Loucy (cell line): ENCODE results near the gene TBP.
"Not testable (repeated sequence)": the region's sequence is repeated elsewhere in the genome, so short reads cannot be mapped to it uniquely, and the experiment has no call there.

Experiments used
- H2AFZ ChIP-seq: fragments of 200-600 bp; sonication (generic); 2 replicates; pipeline ENCODE4 v1.6.0; 2016; ENCODE audit warnings: antibody characterized with exemption, mild to moderate bottlenecking, low read length, moderate library complexity
- H3F3A ChIP-seq: fragments of 200-600 bp; 2 replicates; pipeline ENCODE4 v1.6.0; 2016; ENCODE audit warnings: antibody characterized with exemption, low read depth, mild to moderate bottlenecking
- H3K27me3 ChIP-seq: fragments of 200-600 bp; sonication (generic); 2 replicates; pipeline ENCODE4 v1.6.1; 2014; ENCODE audit warnings: low read length, mild to moderate bottlenecking; ENCODE audit not compliant: insufficient read depth, poor library complexity, severe bottlenecking
- H3K36me3 ChIP-seq: fragments of 200-600 bp; sonication (generic); 2 replicates; pipeline ENCODE4 v1.6.1; 2016; ENCODE audit warnings: low read length; ENCODE audit not compliant: insufficient read depth
- H3K4me1 ChIP-seq: fragments of 200-600 bp; sonication (generic); 2 replicates; pipeline ENCODE4 v1.5.1; 2014; ENCODE audit warnings: low read length, mild to moderate bottlenecking; ENCODE audit not compliant: insufficient read depth, poor library complexity, severe bottlenecking
- H3K4me2 ChIP-seq: fragments of 200-600 bp; sonication (generic); 2 replicates; pipeline ENCODE4 v1.6.0; 2014; ENCODE audit warnings: antibody characterized with exemption, low read length, low read depth, mild to moderate bottlenecking; ENCODE audit not compliant: poor library complexity, severe bottlenecking
- H3K4me3 ChIP-seq: fragments of 200-600 bp; sonication (generic); 2 replicates; pipeline ENCODE4 v1.5.1; 2014; ENCODE audit warnings: low read length, mild to moderate bottlenecking, mixed read lengths; ENCODE audit not compliant: poor library complexity, severe bottlenecking
- H3K79me2 ChIP-seq: fragments of 200-600 bp; sonication (generic); 2 replicates; pipeline ENCODE4 v1.6.1; 2014; ENCODE audit warnings: low read length; ENCODE audit not compliant: insufficient read depth
- H3K9ac ChIP-seq: fragments of 200-600 bp; sonication (generic); 2 replicates; pipeline ENCODE4 v1.6.0; 2014; ENCODE audit warnings: mild to moderate bottlenecking, low read depth, low read length, moderate library complexity; ENCODE audit not compliant: poor library complexity, severe bottlenecking
- H3K9me2 ChIP-seq: fragments of 200-600 bp; sonication (generic); replicated peaks from 2 replicates; pipeline ENCODE4 v1.6.1; 2016; ENCODE audit warnings: low read depth, low read length, mixed read lengths
- H3K9me3 ChIP-seq: fragments of 200-600 bp; sonication (generic); 2 replicates; pipeline ENCODE4 v1.6.1; 2014; ENCODE audit warnings: mild to moderate bottlenecking, antibody characterized with exemption, low read length, low read depth; ENCODE audit not compliant: insufficient read depth
- H4K20me1 ChIP-seq: fragments of 200-600 bp; sonication (generic); 2 replicates; pipeline ENCODE4 v1.6.0; 2014; ENCODE audit warnings: antibody characterized with exemption, low read length, mild to moderate bottlenecking; ENCODE audit not compliant: insufficient read depth, poor library complexity, severe bottlenecking
- EZH2phosphoT487 ChIP-seq: fragments of 200-600 bp; IDR thresholded peaks from 2 replicates; pipeline ENCODE4 v1.6.1; 2018; ENCODE audit warnings: antibody characterized with exemption, mild to moderate bottlenecking, moderate library complexity, borderline replicate concordance
- TF ChIP-seq, protein P1 (sequence below): fragments of 200-600 bp; sonication (generic); conservative IDR thresholded peaks from 2 replicates; pipeline ENCODE4 v1.5.1; 2014; ENCODE audit warnings: mild to moderate bottlenecking, antibody characterized with exemption, low read length

TBP gene

GRCh38 chr6:170523256-170524171 is 30.7 kb upstream of the TBP start:
- Histone ChIP-seq H3K4me1 (peaks cover 33% of the 10 kb centered on the region), H3K9ac (peak overlapping the region; percentile 13), H4K20me1 (no peaks in the 10 kb centered on the region), H2AFZ (no peak overlapping the region), H3K36me3 (no peaks in the 10 kb centered on the region), H3K79me2 (no peaks in the 10 kb centered on the region), H3K9me2 (no peaks in the 10 kb centered on the region), H3K9me3 (no peaks in the 10 kb centered on the region), H3K4me2 (peak overlapping the region; percentile 41), H3K4me3 (no peak overlapping the region), H3K27me3 (no peaks in the 10 kb centered on the region), H3F3A (no peaks in the 10 kb centered on the region)
- TF ChIP-seq, protein P1, sequence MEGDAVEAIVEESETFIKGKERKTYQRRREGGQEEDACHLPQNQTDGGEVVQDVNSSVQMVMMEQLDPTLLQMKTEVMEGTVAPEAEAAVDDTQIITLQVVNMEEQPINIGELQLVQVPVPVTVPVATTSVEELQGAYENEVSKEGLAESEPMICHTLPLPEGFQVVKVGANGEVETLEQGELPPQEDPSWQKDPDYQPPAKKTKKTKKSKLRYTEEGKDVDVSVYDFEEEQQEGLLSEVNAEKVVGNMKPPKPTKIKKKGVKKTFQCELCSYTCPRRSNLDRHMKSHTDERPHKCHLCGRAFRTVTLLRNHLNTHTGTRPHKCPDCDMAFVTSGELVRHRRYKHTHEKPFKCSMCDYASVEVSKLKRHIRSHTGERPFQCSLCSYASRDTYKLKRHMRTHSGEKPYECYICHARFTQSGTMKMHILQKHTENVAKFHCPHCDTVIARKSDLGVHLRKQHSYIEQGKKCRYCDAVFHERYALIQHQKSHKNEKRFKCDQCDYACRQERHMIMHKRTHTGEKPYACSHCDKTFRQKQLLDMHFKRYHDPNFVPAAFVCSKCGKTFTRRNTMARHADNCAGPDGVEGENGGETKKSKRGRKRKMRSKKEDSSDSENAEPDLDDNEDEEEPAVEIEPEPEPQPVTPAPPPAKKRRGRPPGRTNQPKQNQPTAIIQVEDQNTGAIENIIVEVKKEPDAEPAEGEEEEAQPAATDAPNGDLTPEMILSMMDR = no peak
- no peak for TF ChIP-seq EZH2phosphoT487

GRCh38 chr6:170524172-170524502 is 30.0 kb upstream of the TBP start:
- no peak for TF ChIP-seq EZH2phosphoT487
- TF ChIP-seq, protein P1 = no peak

GRCh38 chr6:170525795-170526194 is 28.4 kb upstream of the TBP start:
- no peaks in the 10 kb centered on the region for H4K20me1 ChIP-seq
- no peaks in the 10 kb centered on the region for H3F3A ChIP-seq
- H3K9me3 ChIP-seq = no peaks in the 10 kb centered on the region
- no peaks in the 10 kb centered on the region for H3K27me3 ChIP-seq
- no peak overlapping the region for H3K9ac ChIP-seq
- no peaks in the 10 kb centered on the region for H3K79me2 ChIP-seq
- H3K4me1 ChIP-seq = peaks cover 33% of the 10 kb centered on the region
- H3K9me2 ChIP-seq = no peaks in the 10 kb centered on the region
- TF ChIP-seq EZH2phosphoT487 = no peak
- TF ChIP-seq, protein P1 = no peak
- H3K4me2 ChIP-seq = no peak overlapping the region
- no peak overlapping the region for H3K4me3 ChIP-seq
- no peak overlapping the region for H2AFZ ChIP-seq
- H3K36me3 ChIP-seq = no peaks in the 10 kb centered on the region

More at GRCh38 chr6:170524172-170524502, 30.0 kb upstream of the TBP start:
- no peaks in the 10 kb centered on the region for H3K36me3 ChIP-seq
- no peaks in the 10 kb centered on the region for H4K20me1 ChIP-seq
- no peaks in the 10 kb centered on the region for H3K9me2 ChIP-seq
- peaks cover 33% of the 10 kb centered on the region for H3K4me1 ChIP-seq
- no peaks in the 10 kb centered on the region for H3F3A ChIP-seq
- peak overlapping the region; percentile 41 for H3K4me2 ChIP-seq
- no peak overlapping the region for H3K4me3 ChIP-seq
- H3K9ac ChIP-seq = no peak overlapping the region
- H3K9me3 ChIP-seq = no peaks in the 10 kb centered on the region
- H3K79me2 ChIP-seq = no peaks in the 10 kb centered on the region
- H3K27me3 ChIP-seq = no peaks in the 10 kb centered on the region
- H2AFZ ChIP-seq = no peak overlapping the region

DNA sequence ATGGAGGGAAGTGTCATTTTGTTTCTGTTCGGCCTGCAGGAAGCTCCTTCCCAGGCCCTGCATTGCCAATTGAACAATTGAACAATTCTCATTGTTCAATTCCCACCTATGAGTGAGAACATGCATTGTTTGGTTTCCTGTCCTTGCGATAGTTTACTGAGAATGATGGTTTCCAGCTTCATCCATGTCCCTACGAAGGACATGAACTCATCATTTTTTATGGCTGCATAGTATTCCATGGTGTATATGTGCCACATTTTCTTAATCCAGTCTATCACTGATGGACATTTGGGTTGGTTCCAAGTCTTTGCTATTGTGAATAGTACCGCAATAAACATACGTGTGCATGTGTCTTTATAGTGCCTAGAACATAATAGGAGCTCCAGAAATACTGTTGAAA is 26.2 kb upstream of the TBP start:
- H3K27me3 ChIP-seq, H3K79me2 ChIP-seq, H3K36me3 ChIP-seq, H4K20me1 ChIP-seq, H2AFZ ChIP-seq, H3K9me3 ChIP-seq, H3K4me2 ChIP-seq, H3K9me2 ChIP-seq, H3K4me3 ChIP-seq, H3K9ac ChIP-seq, H3F3A ChIP-seq: not testable (repeated sequence)
- H3K4me1 ChIP-seq = peaks cover 20% of the 10 kb centered on the region
